PC-3 (cell line): ENCODE results near the gene DPP7. TPM values are rescaled to one million over a fixed set of nuclear protein-coding genes. Genes with fewer than 3 reads are reported as not detected.

Experiments used
- ATAC-seq: fragments of 200-7000 bp; cut with Tn5 transposase; 2 replicates; pipeline ENCODE4 v1.9.1; 2020; ENCODE audit warnings: mild to moderate bottlenecking, moderate library complexity
- BruUV-seq: library from RNA; stranded (reverse); fragments of 400-500 nt; replicated peaks from 2 replicates; lab custom pipeline; 2021; lab: Mats Ljungman, UMichigan
- CTCF ChIA-PET: fragments of 300-600 bp; sonication (Branson Sonifier 250); formaldehyde crosslinking; loops from one replicate; lab custom pipeline; 2022; ENCODE audit warnings: antibody characterized with exemption; lab: Charles Lee
- POLR2A ChIA-PET: fragments of 300-600 bp; sonication (Branson Sonifier 250); formaldehyde crosslinking; loops from one replicate; lab custom pipeline; 2022; ENCODE audit warnings: antibody characterized with exemption; ENCODE audit not compliant: unreplicated experiment; lab: Charles Lee
- DNase-seq: peaks from one replicate; pipeline ENCODE4 v3.0.0-alpha.2; 2015
- H2AFZ ChIP-seq: fragments of 300-600 bp; sonication (generic); 2 replicates; pipeline ENCODE4 v1.6.0; 2016; ENCODE audit warnings: antibody characterized with exemption, low read length
- H3F3A ChIP-seq: fragments of 300-600 bp; sonication (generic); one replicate; pipeline ENCODE4 v1.6.0; 2017; ENCODE audit warnings: antibody characterized with exemption, low read length, control low read depth, mild to moderate bottlenecking; ENCODE audit not compliant: unreplicated experiment
- H3K27ac ChIP-seq: fragments of 300-600 bp; sonication (generic); 2 replicates; pipeline ENCODE4 v1.5.1; 2016; ENCODE audit warnings: mild to moderate bottlenecking, low read length
- H3K27me3 ChIP-seq: fragments of 300-600 bp; sonication (generic); 2 replicates; pipeline ENCODE4 v1.6.1; 2016; ENCODE audit warnings: low read length, mixed read lengths
- H3K36me3 ChIP-seq: fragments of 300-600 bp; sonication (generic); 2 replicates; pipeline ENCODE4 v1.6.1; 2016; ENCODE audit warnings: low read depth, mixed run types, low read length, mixed read lengths
- H3K4me1 ChIP-seq: fragments of 300-600 bp; sonication (generic); 2 replicates; pipeline ENCODE4 v1.5.1; 2016; ENCODE audit warnings: low read length; ENCODE audit not compliant: insufficient read depth
- H3K4me2 ChIP-seq: fragments of 300-600 bp; sonication (generic); 2 replicates; pipeline ENCODE4 v1.6.0; 2016; ENCODE audit warnings: low read length
- H3K4me3 ChIP-seq: fragments of 300-600 bp; sonication (generic); 2 replicates; pipeline ENCODE4 v1.5.1; 2016; ENCODE audit warnings: mild to moderate bottlenecking, low read length, mixed read lengths
- H3K79me2 ChIP-seq: fragments of 300-600 bp; sonication (generic); 2 replicates; pipeline ENCODE4 v1.6.1; 2017; ENCODE audit warnings: low read length, mixed read lengths
- H3K9ac ChIP-seq: fragments of 300-600 bp; sonication (generic); 2 replicates; pipeline ENCODE4 v1.6.0; 2016; ENCODE audit warnings: mild to moderate bottlenecking, low read length
- H3K9me2 ChIP-seq: fragments of 300-600 bp; sonication (generic); replicated peaks from 2 replicates; pipeline ENCODE4 v1.6.1; 2016; ENCODE audit warnings: mixed run types, low read length, mixed read lengths
- H3K9me3 ChIP-seq: fragments of 300-600 bp; sonication (generic); 2 replicates; pipeline ENCODE4 v1.6.1; 2016; ENCODE audit warnings: low read length, mixed read lengths
- H4K20me1 ChIP-seq: fragments of 300-600 bp; sonication (generic); 2 replicates; pipeline ENCODE4 v1.6.1; 2016; ENCODE audit warnings: low read length, mixed read lengths
- EZH2 ChIP-seq: fragments of 300-600 bp; sonication (generic); IDR thresholded peaks from one replicate; pipeline ENCODE4 v1.6.1; 2017; ENCODE audit warnings: antibody characterized with exemption, mild to moderate bottlenecking, low read length; ENCODE audit not compliant: unreplicated experiment
- EZH2phosphoT487 ChIP-seq: fragments of 300-600 bp; sonication (generic); IDR thresholded peaks from 2 replicates; pipeline ENCODE4 v1.6.1; 2018; ENCODE audit warnings: mild to moderate bottlenecking, antibody characterized with exemption, low read length, borderline replicate concordance
- intact Hi-C: fragments of 100-400 bp; cut with micrococcal nuclease; formaldehyde crosslinking; loops from 2 replicates; pipeline ENCODE4 v1.9.0; 2023
- total RNA-seq: library from RNA; depleted of rRNA; stranded (reverse); fragments of >200 nt; gene quantifications from 2 replicates; pipeline ENCODE4 v1.2.3, GENCODE V29; 2014
- TF ChIP-seq, protein P1 (sequence below): fragments of 300-600 bp; sonication (generic); conservative IDR thresholded peaks from 2 replicates; pipeline ENCODE4 v1.5.1; 2017; ENCODE audit warnings: antibody characterized with exemption, low read depth, mild to moderate bottlenecking, low read length

DPP7 gene
- total RNA-seq, 1 experiment from 2014 or later, result 103 TPM

DNA sequence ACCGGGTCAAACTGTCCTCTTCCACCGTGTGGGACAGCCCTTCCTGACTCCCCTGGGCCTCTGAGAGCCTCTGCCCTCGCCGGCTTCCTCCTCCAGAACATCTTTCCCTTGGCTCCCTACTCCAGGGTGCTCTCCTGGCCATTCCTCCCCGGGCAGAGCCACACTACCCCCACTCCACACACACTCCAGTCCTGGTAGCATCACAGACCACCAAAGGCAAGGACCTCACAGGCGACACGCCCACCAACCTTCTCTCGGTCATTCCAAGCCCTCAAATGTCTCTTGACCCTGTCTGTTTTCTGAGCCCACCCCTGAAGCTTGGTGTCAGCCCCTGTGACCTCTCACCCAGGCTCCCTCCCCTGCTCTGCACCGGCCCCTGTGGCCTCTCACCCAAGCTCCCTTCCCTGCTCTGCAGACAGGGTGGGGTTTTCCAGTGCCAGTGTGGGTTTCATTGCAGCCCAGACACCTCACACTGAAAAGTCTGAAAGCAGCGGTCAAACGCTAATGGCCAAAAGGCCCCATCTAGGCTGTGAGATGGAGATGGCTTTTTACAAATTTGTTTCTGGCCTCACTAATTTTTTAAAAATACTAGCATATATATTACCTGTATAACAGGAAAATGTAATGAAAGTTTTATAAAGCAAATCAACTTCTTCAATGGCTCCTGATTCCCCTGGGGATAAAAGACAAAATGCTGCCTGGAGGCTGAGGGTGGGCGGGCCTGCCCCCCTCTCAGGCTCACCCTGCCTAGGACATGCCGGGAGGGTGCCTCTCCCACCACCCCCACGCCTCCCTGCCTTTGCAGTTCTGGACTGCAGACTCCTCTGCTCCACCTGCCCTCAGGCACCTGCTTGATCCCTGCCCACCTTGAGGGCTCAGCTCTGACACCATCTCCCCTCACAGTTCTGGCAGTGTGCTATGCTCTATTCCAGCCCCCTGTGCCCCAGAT, 44.8 kb upstream of the DPP7 start:
- ATAC-seq (no peak), DNase-seq (no peak)
- H3K9ac ChIP-seq, result no peak overlapping the region
- H3K79me2 ChIP-seq, result no peaks in the 10 kb centered on the region
- H3K4me3 ChIP-seq, result no peak overlapping the region
- H3K9me2 ChIP-seq, result no peaks in the 10 kb centered on the region
- H2AFZ ChIP-seq, result no peak overlapping the region
- no peaks in the 10 kb centered on the region for H4K20me1 ChIP-seq
- no peaks in the 10 kb centered on the region for H3K9me3 ChIP-seq
- H3K4me1 ChIP-seq, result no peaks in the 10 kb centered on the region; the same call in 1 of the 2 replicates
- intact Hi-C loops, result no loop called here
- H3K27ac ChIP-seq, result no peak overlapping the region
- peaks cover 17% of the 10 kb centered on the region for H3K27me3 ChIP-seq
- POLR2A ChIA-PET, result no interaction called here
- TF ChIP-seq EZH2phosphoT487 (no peak), EZH2 (no peak)
- TF ChIP-seq, protein P1, sequence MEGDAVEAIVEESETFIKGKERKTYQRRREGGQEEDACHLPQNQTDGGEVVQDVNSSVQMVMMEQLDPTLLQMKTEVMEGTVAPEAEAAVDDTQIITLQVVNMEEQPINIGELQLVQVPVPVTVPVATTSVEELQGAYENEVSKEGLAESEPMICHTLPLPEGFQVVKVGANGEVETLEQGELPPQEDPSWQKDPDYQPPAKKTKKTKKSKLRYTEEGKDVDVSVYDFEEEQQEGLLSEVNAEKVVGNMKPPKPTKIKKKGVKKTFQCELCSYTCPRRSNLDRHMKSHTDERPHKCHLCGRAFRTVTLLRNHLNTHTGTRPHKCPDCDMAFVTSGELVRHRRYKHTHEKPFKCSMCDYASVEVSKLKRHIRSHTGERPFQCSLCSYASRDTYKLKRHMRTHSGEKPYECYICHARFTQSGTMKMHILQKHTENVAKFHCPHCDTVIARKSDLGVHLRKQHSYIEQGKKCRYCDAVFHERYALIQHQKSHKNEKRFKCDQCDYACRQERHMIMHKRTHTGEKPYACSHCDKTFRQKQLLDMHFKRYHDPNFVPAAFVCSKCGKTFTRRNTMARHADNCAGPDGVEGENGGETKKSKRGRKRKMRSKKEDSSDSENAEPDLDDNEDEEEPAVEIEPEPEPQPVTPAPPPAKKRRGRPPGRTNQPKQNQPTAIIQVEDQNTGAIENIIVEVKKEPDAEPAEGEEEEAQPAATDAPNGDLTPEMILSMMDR, result no peak
- no peaks in the 10 kb centered on the region for H3K36me3 ChIP-seq
- H3K4me2 ChIP-seq, result no peak overlapping the region
- CTCF ChIA-PET, result no interaction called here
- BruUV-seq, result no TSS peak
- H3F3A ChIP-seq, result no peaks in the 10 kb centered on the region

DNA sequence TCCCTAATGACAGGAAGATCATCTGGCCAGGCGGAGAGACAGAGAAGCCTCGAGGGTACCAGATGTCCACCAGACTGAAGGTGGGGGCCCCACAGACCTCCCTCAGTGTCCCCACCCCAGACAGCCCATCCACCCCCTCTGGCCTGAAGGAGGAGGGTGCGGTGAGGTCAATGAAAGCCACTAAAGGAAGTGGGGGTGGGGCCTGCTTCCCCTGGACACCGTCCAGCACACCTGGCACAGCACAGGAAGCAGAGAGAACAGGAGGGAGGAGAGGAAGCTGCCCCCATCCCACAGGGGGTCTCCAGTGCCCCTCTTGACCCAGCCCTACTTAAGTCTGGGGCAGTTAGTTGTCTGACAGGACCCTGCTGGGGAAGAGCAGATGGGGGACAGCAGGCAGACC, 44.1 kb upstream of the DPP7 start:
- H3K9me3 ChIP-seq, result no peaks in the 10 kb centered on the region
- ChIA-PET POLR2A (no interaction called here), CTCF (no interaction called here)
- TF ChIP-seq, protein P1, result no peak
- TF ChIP-seq EZH2phosphoT487, result no peak
- no peak for TF ChIP-seq EZH2
- H3K9me2 ChIP-seq, result no peaks in the 10 kb centered on the region
- H3K36me3 ChIP-seq, result no peaks in the 10 kb centered on the region
- H3K4me1 ChIP-seq, result no peaks in the 10 kb centered on the region; the same call in 1 of the 2 replicates
- H3K79me2 ChIP-seq, result no peaks in the 10 kb centered on the region
- peaks cover 17% of the 10 kb centered on the region for H3K27me3 ChIP-seq
- H3F3A ChIP-seq, result no peaks in the 10 kb centered on the region
- DNase-seq, result no peak
- intact Hi-C loops, result no loop called here
- H2AFZ ChIP-seq, result no peak overlapping the region
- H3K9ac ChIP-seq, result no peak overlapping the region
- no TSS peak for BruUV-seq
- H3K4me2 ChIP-seq, result no peak overlapping the region
- H4K20me1 ChIP-seq, result no peaks in the 10 kb centered on the region
- ATAC-seq, result no peak
- H3K4me3 ChIP-seq, result no peak overlapping the region
- no peak overlapping the region for H3K27ac ChIP-seq
